Ishikawa (cell line): ENCODE data around the gene DGKI.

Source experiments
- CEBPB ChIP-seq: IDR thresholded peaks from 2 replicates; pipeline ENCODE4 v1.6.1; 2012
- CREB1 ChIP-seq: IDR thresholded peaks from 2 replicates; pipeline ENCODE4 v1.6.1; 2012; ENCODE audit warnings: low read depth
- EGR1 ChIP-seq: IDR thresholded peaks from 2 replicates; pipeline ENCODE4 v1.6.1; 2012
- EP300 ChIP-seq: IDR thresholded peaks from 2 replicates; pipeline ENCODE4 v1.6.1; 2012; ENCODE audit warnings: borderline replicate concordance
- FOXM1 ChIP-seq: IDR thresholded peaks from 2 replicates; pipeline ENCODE4 v1.6.1; 2012; ENCODE audit warnings: low read depth, borderline replicate concordance
- MAX ChIP-seq: IDR thresholded peaks from 2 replicates; pipeline ENCODE4 v1.6.1; 2012
- NFIC ChIP-seq: IDR thresholded peaks from 2 replicates; pipeline ENCODE4 v1.6.1; 2012
- RAD21 ChIP-seq: IDR thresholded peaks from 2 replicates; pipeline ENCODE4 v1.6.1; 2012; ENCODE audit warnings: low read depth
- REST ChIP-seq: IDR thresholded peaks from 2 replicates; pipeline ENCODE4 v1.6.1; 2012; ENCODE audit warnings: low read depth, mild to moderate bottlenecking
- TAF1 ChIP-seq: IDR thresholded peaks from 2 replicates; pipeline ENCODE4 v1.6.1; 2012; ENCODE audit warnings: low read depth, mild to moderate bottlenecking
- TCF12 ChIP-seq: IDR thresholded peaks from 2 replicates; pipeline ENCODE4 v1.6.1; 2012; ENCODE audit warnings: low read depth
- USF1 ChIP-seq: IDR thresholded peaks from 2 replicates; pipeline ENCODE4 v1.6.1; 2012
- YY1 ChIP-seq: IDR thresholded peaks from 2 replicates; pipeline ENCODE4 v1.6.1; 2012; ENCODE audit warnings: low read depth

GRCh38 chr7:137755427-137755826, 91.3 kb downstream of the DGKI start:
- TF ChIP-seq NFIC, result no peak
- no peak for TF ChIP-seq EP300
- TF ChIP-seq RAD21, result no peak
- no peak for TF ChIP-seq REST
- no peak for TF ChIP-seq YY1
- TF ChIP-seq MAX, result no peak
- TF ChIP-seq TAF1, result no peak
- no peak for TF ChIP-seq CREB1
- no peak for TF ChIP-seq EGR1
- no peak for TF ChIP-seq USF1
- TF ChIP-seq TCF12, result no peak
- TF ChIP-seq FOXM1, result no peak
- no peak for TF ChIP-seq CEBPB
